Measurements from ENCODE around the gene TELO2.

The TELO2 gene

DNA sequence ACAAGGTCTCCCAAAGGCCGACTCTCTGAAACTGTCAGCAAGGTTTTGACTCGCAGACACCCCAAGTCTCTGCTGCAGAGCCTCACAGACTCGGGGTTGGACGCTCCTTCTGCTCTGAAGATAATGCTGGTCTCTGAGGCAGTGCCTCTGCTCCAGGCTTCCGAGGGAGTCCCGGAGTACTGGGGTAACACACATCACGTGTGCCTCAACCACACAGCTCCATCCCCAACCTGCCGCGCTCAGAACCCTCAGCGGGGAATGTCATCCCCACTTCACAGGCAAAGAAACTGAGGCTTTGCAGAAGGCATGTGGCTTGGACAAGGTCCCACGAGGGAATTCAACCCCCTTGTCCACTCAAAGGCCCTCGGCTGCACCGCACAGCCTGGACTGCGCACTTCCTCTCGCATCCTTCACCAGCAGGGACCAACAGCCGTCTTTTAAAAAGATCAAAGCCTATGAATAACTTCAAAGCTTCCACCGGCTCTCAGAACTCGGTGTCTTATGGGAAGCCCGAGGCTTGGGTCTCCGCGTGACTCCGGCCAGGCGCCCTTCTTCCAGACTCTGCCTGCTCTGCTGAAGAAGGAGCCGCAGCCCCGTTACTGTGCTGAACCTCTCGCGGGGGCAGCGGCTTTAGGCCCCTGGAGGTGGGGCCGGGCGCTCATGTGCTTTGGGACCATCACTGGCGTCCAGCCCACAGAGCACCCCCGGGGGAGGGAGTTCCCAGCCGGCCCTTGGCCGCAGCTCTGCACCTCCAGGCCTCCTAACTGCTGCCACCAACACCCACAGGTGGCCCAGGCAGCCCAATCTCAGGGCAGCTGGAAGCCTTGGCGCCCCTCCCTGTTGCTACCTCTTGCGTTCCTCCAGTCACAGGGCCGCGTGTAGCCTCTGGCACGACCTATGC is 42.5 kb downstream of the TELO2 start:
- DNase-seq (ENCODE audit: low read depth, low spot score): no peak

DNA sequence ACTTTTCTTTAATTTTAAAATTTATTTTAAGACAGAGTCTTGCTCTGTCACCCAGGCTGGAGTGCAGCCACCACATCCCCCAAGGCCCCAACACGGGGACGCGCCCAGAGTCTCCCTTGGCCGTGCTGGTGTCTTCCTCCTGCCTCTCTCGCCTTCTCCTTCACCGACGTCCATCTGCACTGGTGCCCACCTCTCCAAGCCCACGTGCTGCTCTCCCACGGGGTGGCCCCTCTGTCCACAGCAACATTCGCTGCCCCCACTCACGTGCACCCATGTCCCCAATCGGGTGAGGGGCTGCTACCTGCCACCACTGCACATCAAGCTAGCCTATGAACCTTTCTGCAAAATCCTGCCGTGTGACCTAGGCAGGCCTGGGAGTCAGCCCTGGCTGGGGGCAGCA is 43.4 kb downstream of the TELO2 start:
- no peak for DNase-seq (ENCODE audit: low read depth, low spot score)

- no peak for DNase-seq (ENCODE audit: low read depth, low spot score)
These were observed 44.0 kb downstream of the TELO2 start for GRCh38 chr16:1537138-1537577.

GRCh38 chr16:1537763-1538289 is 44.7 kb downstream of the TELO2 start:
- no peak for DNase-seq (ENCODE audit: low read depth, low spot score)

DNA sequence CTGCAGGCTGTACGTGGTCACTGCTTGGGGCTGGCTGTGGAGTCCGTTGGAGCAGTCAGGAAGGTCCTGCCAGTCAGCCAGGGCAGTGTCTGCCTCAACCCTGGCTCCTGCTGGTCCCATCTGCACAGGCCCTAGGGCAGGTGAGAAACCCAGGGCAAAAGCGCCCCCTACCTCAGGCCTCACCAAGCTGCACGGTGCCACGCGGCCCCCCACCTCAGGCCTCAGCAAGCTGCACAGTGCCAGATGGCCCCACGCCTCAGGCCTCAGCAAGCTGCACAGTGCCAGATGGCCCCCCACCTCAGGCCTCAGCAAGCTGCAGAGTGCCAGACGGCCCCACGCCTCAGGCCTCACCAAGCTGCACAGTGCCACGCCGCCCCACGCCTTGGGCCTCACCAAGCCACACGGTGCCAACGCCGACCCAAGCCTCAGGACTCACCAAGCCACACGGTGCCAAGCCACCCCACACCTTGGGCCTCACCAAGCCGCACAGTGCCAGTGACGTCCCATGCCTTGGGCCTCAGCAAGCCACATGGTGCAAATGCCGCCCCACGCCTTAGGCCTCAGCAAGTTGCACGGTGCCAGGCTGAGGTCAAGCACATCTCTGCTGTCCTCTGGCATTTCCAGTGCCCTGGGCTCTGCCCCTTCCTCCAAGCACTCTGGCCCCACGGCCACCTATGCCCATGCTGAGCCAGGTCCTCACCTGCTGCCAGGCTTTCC is 45.8 kb downstream of the TELO2 start:
- no peak for DNase-seq (ENCODE audit: low read depth, low spot score)

DNA sequence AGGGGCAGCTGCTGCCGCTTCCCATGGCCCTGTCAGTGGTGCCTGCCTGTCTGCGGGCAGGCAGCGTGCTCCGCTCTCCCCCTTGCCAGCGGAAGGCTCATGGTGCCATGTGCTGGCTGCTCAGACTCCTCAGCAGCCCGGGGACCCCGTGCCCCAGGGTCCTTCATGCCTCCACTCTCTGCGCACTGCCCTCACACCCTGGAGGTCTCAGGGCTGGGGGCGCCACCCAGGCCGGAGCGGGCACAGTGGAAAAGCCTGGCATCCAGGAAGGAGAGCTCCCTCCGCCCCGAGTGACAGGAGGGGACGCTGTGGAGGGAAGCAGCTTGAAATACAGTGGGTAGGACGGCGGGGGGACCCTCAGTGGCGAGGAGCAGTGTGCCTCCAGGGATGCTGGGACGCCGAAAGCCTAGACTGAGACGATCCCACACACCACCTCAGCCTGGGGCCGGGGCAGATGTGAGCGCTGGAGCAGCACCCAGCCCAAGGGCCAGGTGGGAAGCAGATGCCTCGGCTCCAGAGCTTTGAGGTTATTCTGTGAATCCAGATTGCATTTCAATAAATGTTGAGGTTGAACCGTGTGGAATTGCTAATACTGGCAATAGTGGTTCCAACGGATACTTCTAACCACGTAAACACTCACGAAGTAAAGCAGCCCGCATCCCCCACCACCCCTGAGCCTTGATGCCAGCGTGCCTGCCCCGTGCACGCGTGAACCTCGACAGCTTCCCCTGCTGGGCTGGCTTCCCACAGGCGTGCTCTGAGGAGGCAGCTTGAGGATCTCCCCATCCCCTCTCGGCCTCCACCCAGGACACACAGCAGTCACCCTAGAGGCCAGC is 46.8 kb downstream of the TELO2 start:
- DNase-seq (ENCODE audit: low read depth, low spot score): no peak

GRCh38 chr16:1540556-1540855 is 47.3 kb downstream of the TELO2 start:
- no peak for DNase-seq (ENCODE audit: low read depth, low spot score)

DNA sequence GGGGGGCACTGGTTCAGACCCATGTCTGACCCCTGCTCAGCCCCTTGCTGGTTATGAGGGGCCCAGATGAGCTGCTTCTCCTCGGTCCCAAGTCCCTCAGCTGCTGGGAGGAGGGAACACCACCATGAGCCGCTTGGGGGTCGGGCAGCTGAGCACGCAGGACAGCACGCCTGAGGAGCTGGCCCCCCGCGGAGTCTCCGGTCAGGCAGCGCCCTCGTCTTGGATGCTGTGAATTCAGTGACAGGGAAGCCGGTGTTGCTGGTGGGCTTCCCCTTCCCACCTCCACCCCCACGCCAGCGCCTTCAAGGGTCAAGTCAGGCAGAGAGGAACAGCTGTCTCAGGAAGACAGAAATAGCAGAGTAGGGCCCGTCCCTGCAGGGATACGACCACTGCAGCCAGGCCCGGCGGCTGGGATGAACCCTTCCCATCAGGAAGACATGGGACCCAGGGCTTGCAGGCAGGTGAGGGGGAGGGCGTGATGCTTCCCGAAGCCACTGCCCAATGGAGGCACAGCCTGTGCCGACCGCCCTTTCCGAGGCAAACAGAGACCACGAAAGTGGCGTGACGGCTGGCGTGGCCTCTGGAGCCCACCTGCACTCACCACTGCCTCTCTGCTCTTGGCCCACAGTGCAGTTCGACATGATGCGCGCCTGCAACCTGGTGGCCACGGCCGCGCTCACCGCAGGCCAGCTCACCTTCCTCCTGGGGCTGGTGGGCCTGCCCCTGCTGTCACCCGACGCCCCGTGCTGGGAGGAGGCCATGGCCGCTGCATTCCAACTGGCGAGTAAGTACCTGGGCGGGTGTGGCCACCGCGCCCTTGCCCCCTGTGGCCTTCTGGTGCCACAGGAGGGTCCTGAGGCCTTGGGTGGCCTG is 48.4 kb downstream of the TELO2 start:
- DNase-seq (ENCODE audit: low read depth, low spot score): no peak

DNA sequence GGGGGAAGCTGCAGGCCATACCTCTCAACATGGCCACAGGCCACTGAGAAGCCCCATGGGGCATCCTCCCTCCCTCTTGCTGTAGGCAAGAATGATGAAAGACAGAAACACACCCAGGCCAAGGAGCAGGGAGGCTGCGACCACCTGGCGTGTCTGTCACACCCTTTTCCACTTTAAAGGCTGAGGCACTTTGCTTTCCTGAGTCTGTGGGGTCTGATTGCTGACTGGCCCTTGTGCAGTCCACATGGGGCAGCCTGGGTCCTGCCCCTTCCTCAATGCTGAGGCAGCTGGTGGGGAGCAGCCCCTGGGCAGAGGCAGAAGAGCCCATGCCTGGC is 49.0 kb downstream of the TELO2 start:
- no peak for DNase-seq (ENCODE audit: low read depth, low spot score)

DNA sequence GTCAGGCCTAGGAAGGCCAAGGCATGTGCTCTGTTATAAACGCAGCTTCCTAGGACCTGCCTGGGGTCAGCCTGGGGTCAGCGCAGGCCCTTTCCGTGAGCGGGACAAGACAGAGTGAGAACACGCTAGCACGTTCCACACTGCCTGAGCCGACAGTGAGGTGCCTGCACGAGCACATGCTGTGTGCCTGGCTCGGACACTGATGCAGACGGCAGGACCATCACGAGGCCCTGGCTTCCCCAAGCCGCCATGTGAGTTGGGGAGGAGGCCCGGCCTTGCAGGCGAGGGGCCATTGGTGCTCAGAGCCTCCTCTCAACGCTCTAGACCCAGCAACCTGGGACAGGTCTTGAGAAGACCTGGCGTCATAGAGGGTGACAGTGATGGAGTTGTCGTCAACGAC is 49.4 kb downstream of the TELO2 start:
- no peak for DNase-seq (ENCODE audit: low read depth, low spot score)

DNA sequence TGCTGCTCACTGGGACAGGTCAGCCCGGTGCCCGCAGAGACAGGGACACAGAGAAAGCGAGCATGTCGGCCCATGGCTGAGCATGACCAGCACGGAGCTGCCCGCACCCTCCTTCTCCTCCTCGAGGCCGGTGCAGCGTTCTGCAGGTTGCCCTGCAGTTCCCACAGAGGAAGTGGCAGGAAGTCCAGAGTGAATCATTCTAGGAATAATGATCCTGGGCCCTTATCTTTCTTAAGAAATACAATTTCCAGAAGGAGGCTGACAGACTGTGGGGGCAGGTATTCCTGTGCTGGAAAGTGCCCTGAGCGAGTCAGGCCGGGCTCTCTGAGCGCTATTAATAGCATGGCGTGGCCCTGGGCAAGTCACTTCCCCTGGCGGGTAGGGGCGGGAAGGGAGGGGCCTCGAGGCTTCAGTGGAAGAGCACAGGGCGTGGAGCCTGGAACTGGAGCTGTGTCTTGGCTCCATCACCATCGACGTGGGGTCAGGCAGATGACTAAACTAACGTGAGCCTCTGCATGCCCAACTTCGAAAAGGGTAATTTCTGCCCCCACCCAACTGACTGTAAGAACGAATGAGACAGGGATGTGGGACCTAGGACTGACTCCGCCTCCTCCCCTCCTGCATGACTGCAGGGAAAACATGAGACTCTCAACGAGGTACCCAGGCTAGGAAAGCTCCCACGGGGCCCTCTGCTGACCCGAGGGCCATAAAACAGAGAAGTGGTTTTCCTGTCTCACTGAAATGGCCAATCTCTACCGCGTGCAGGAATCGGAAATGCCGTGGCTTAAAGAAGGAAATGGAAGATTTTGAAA is 50.1 kb downstream of the TELO2 start:
- DNase-seq (ENCODE audit: low read depth, low spot score): no peak

- DNase-seq (ENCODE audit: low read depth, low spot score): no peak
These were observed 52.2 kb downstream of the TELO2 start for GRCh38 chr16:1545044-1546040.

GRCh38 chr16:1546430-1546829 is 53.3 kb downstream of the TELO2 start:
- DNase-seq (ENCODE audit: low read depth, low spot score): no peak

GRCh38 chr16:1548233-1548632 is 55.1 kb downstream of the TELO2 start:
- no peak for DNase-seq (ENCODE audit: low read depth, low spot score)

DNA sequence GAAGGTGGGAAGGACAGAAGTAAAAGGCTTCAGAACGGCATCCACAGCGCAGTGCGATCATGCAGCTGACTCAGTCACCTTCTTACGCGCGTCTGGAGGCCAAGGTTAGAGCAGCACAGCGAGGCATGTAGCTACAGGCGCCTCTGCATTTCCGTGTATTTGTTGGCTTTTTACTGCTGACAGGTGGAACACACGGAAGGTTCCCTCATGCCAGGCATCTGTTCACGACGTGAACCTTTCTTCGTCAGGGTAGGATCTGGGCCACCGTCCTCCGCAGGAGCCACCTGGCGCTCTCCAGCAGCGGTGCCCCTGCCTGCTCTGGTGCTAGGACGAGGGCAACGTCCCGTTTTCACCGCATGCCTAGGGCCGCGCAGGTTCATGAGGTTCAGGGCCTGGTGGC is 55.6 kb downstream of the TELO2 start:
- DNase-seq (ENCODE audit: low read depth, low spot score): no peak

DNA sequence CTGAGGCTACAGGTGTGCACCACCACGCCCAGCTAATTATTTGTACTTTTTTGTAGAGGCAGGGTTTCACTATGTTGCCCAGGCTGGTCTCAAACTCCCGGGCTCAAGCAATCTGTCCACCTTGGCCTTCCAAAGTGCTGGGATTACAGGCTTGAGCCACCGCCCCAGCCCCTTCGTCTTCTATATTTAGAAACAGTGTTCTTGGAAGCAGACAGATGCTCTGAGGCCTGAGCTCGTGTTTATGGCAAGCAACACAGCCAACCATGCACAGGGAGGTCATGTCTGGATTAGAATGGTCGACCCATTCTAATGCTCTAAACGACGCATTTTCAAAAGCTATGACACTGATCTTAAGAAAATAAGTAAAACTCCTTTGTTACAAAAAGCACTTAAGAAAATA is 56.9 kb downstream of the TELO2 start:
- DNase-seq (ENCODE audit: low read depth, low spot score): no peak

DNA sequence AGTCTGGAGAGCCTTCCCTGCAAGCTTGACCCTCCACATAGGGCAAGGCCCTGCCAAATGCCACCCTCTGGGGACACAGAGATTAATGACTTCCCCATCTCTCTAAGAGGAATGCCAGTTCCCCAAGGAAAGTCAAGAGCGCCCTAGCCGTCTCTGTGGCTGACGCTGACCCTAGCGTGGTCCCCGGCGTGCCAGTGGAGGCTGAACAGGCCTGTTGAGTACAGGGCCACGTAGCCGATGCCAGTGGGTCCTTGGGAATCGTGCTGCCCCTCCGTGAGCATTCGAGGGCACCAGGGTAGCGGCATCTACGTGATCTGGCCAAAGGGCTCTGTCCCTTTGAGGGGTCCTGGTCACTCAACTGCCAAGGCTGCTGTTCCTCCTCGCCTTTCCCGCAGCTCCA is 57.5 kb downstream of the TELO2 start:
- DNase-seq (ENCODE audit: low read depth, low spot score): no peak

- DNase-seq (ENCODE audit: low read depth, low spot score): no peak
These were observed 58.0 kb downstream of the TELO2 start for GRCh38 chr16:1551166-1551565.

GRCh38 chr16:1552129-1552528 is 59.0 kb downstream of the TELO2 start:
- no peak for DNase-seq (ENCODE audit: low read depth, low spot score)
